Suprapubic skin (tissue), 3 donors: ENCODE data around the gene PANX1.
"Not testable (repeated sequence)": the region's sequence is repeated elsewhere in the genome, so short reads cannot be mapped to it uniquely, and the experiment has no call there.

Experiments used
- CTCF ChIP-seq, 2 donors: fragments of 200-600 bp in 1 of 2; fragments of 450-650 bp in 1 of 2; sonication (generic) in 1 of 2; IDR thresholded peaks; one replicate each; pipeline ENCODE4 v1.5.1; 2016 to 2019; ENCODE audit warnings: antibody characterized with exemption in 2 of 2, mild to moderate bottlenecking in 1 of 2, moderate library complexity in 1 of 2
- EP300 ChIP-seq: sonication (generic); formaldehyde crosslinking; IDR thresholded peaks from one replicate; pipeline ENCODE4 v1.6.1; 2017; ENCODE audit warnings: antibody characterized with exemption

- TF ChIP-seq CTCF (IDR thresholded peaks at IDR 0.05); EP300: not testable (repeated sequence)
These were observed 9.0 kb upstream of the PANX1 start for GRCh38 chr11:94119676-94120075.
